Brain microvascular endothelial cell (primary cell): ENCODE results near the gene RPS6KC1.

Experiments
- DNase-seq: peaks from one replicate; pipeline ENCODE4 v3.0.0-alpha.2; 2020
- H3K27ac ChIP-seq: fragments of 250-450 bp; sonication (Bioruptor Pico); 2 replicates; pipeline ENCODE4 v1.5.1; 2020; ENCODE audit warnings: mild to moderate bottlenecking, moderate library complexity
- H3K27me3 ChIP-seq: fragments of 250-450 bp; sonication (Bioruptor Pico); replicated peaks from 2 replicates; pipeline ENCODE4 v1.5.1; 2020; ENCODE audit warnings: mild to moderate bottlenecking
- H3K36me3 ChIP-seq: fragments of 250-450 bp; sonication (Bioruptor Pico); replicated peaks from 2 replicates; pipeline ENCODE4 v1.5.1; 2020; ENCODE audit warnings: mild to moderate bottlenecking
- H3K4me3 ChIP-seq: 2 replicates; pipeline ENCODE4 v1.5.1; 2011; ENCODE audit warnings: low read depth, mild to moderate bottlenecking, control low read depth, low read length, moderate library complexity
- CTCF ChIP-seq: IDR thresholded peaks from 2 replicates; pipeline ENCODE4 v1.5.1; 2011; ENCODE audit warnings: low read depth, mild to moderate bottlenecking, moderate library complexity, low read length, control low read depth, inconsistent platforms; ENCODE audit errors: missing control alignments
- in situ Hi-C: cut with HindIII; loops from 2 replicates; pipeline ENCODE4 v1.10.0; 2017; ENCODE audit warnings: low sequenced_read_pairs, low pct_ligation_motif_present

Gene RPS6KC1

GRCh38 chr1:213166852-213167251 is 115.8 kb downstream of the RPS6KC1 start:
- H3K27ac ChIP-seq = no peak overlapping the region
- DNase-seq = no peak
- no peaks in the 10 kb centered on the region for H3K27me3 ChIP-seq
- H3K4me3 ChIP-seq = no peak overlapping the region
- in situ Hi-C loops = no loop called here
- TF ChIP-seq CTCF = no peak
- H3K36me3 ChIP-seq = no peaks in the 10 kb centered on the region

GRCh38 chr1:213171711-213172110 is 120.7 kb downstream of the RPS6KC1 start:
- no peak for DNase-seq
- Histone ChIP-seq H3K36me3 (no peaks in the 10 kb centered on the region), H3K27ac (no peak overlapping the region), H3K27me3 (no peaks in the 10 kb centered on the region), H3K4me3 (no peak overlapping the region)
- TF ChIP-seq CTCF = no peak
- in situ Hi-C loops = no loop called here

GRCh38 chr1:213176341-213176740 is 125.3 kb downstream of the RPS6KC1 start:
- Histone ChIP-seq H3K4me3 (no peak overlapping the region), H3K27me3 (no peaks in the 10 kb centered on the region), H3K36me3 (no peaks in the 10 kb centered on the region), H3K27ac (no peak overlapping the region)
- in situ Hi-C loops = no loop called here
- TF ChIP-seq CTCF = no peak
- no peak for DNase-seq

GRCh38 chr1:213179784-213180183 is 128.7 kb downstream of the RPS6KC1 start:
- H3K27ac ChIP-seq = no peak overlapping the region
- DNase-seq = no peak
- H3K36me3 ChIP-seq = no peaks in the 10 kb centered on the region
- no peak overlapping the region for H3K4me3 ChIP-seq
- H3K27me3 ChIP-seq = no peaks in the 10 kb centered on the region
- in situ Hi-C loops = no loop called here
- TF ChIP-seq CTCF = no peak

- H3K36me3 ChIP-seq = no peaks in the 10 kb centered on the region
- no peak for TF ChIP-seq CTCF
- in situ Hi-C loops = no loop called here
- no peaks in the 10 kb centered on the region for H3K27me3 ChIP-seq
- H3K27ac ChIP-seq = no peak overlapping the region
- no peak overlapping the region for H3K4me3 ChIP-seq
- no peak for DNase-seq
Observed at GRCh38 chr1:213180833-213181232, 129.8 kb downstream of the RPS6KC1 start.

GRCh38 chr1:213183036-213183672 is 132.1 kb downstream of the RPS6KC1 start:
- Histone ChIP-seq H3K36me3 (no peaks in the 10 kb centered on the region), H3K27me3 (no peaks in the 10 kb centered on the region), H3K4me3 (no peak overlapping the region), H3K27ac (no peak overlapping the region)
- in situ Hi-C loops = no loop called here
- TF ChIP-seq CTCF = no peak
- no peak for DNase-seq
